SK-N-SH treated with all-trans-retinoic acid at 6 μM for 48 hours (cell line): ENCODE data around the gene PRKAR1B.

Experiments
- TOX ChIP-seq: fragments of 250-450 bp; sonication (Bioruptor Pico); IDR thresholded peaks from 2 replicates; pipeline ENCODE4 v1.8.0; 2021; ENCODE audit warnings: mild to moderate bottlenecking, moderate library complexity, borderline replicate concordance
- TF ChIP-seq, protein P1 (sequence below): fragments of 250-450 bp; sonication (Bioruptor Pico); IDR thresholded peaks from 2 replicates; pipeline ENCODE4 v1.8.0; 2020; ENCODE audit warnings: mild to moderate bottlenecking, moderate library complexity, borderline replicate concordance
- TF ChIP-seq, protein P2 (sequence below): fragments of 250-450 bp; sonication (Bioruptor Pico); IDR thresholded peaks from 2 replicates; pipeline ENCODE4 v1.5.0; 2020; ENCODE audit warnings: mild to moderate bottlenecking, moderate library complexity
- TF ChIP-seq, protein P3 (sequence below): fragments of 250-450 bp; sonication (Bioruptor Pico); IDR thresholded peaks from 2 replicates; pipeline ENCODE4 v1.5.1; 2020; ENCODE audit warnings: low read depth, mild to moderate bottlenecking, moderate library complexity

DNA sequence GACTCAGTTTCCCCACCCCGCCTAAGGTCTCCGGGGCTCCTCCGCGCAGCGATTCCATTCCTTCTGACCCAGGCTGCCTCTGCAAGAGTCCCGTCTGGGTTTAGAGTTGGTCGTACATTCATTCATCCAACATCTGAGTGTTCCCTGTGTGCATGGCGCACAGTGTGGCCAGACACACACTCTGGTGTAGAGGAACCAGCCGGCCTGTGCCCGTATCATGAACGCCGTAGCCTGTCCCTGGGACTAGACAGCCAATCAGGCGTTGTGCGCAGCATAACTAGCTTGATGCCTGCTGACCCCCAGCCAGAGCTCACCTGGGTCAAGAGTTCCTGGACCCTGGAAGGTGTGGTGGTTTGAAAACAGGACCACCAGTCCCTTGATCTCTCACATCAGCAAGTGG is 186.5 kb downstream of the PRKAR1B start:
- TF ChIP-seq, protein P1, sequence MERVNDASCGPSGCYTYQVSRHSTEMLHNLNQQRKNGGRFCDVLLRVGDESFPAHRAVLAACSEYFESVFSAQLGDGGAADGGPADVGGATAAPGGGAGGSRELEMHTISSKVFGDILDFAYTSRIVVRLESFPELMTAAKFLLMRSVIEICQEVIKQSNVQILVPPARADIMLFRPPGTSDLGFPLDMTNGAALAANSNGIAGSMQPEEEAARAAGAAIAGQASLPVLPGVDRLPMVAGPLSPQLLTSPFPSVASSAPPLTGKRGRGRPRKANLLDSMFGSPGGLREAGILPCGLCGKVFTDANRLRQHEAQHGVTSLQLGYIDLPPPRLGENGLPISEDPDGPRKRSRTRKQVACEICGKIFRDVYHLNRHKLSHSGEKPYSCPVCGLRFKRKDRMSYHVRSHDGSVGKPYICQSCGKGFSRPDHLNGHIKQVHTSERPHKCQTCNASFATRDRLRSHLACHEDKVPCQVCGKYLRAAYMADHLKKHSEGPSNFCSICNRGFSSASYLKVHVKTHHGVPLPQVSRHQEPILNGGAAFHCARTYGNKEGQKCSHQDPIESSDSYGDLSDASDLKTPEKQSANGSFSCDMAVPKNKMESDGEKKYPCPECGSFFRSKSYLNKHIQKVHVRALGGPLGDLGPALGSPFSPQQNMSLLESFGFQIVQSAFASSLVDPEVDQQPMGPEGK (CRISPR knock-in tag): no peak
- TF ChIP-seq, protein P2, sequence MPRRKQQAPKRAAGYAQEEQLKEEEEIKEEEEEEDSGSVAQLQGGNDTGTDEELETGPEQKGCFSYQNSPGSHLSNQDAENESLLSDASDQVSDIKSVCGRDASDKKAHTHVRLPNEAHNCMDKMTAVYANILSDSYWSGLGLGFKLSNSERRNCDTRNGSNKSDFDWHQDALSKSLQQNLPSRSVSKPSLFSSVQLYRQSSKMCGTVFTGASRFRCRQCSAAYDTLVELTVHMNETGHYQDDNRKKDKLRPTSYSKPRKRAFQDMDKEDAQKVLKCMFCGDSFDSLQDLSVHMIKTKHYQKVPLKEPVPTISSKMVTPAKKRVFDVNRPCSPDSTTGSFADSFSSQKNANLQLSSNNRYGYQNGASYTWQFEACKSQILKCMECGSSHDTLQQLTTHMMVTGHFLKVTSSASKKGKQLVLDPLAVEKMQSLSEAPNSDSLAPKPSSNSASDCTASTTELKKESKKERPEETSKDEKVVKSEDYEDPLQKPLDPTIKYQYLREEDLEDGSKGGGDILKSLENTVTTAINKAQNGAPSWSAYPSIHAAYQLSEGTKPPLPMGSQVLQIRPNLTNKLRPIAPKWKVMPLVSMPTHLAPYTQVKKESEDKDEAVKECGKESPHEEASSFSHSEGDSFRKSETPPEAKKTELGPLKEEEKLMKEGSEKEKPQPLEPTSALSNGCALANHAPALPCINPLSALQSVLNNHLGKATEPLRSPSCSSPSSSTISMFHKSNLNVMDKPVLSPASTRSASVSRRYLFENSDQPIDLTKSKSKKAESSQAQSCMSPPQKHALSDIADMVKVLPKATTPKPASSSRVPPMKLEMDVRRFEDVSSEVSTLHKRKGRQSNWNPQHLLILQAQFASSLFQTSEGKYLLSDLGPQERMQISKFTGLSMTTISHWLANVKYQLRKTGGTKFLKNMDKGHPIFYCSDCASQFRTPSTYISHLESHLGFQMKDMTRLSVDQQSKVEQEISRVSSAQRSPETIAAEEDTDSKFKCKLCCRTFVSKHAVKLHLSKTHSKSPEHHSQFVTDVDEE (CRISPR knock-in tag): no peak
- TF ChIP-seq, protein P3, sequence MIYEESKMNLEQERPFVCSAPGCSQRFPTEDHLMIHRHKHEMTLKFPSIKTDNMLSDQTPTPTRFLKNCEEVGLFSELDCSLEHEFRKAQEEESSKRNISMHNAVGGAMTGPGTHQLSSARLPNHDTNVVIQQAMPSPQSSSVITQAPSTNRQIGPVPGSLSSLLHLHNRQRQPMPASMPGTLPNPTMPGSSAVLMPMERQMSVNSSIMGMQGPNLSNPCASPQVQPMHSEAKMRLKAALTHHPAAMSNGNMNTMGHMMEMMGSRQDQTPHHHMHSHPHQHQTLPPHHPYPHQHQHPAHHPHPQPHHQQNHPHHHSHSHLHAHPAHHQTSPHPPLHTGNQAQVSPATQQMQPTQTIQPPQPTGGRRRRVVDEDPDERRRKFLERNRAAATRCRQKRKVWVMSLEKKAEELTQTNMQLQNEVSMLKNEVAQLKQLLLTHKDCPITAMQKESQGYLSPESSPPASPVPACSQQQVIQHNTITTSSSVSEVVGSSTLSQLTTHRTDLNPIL: no peak
- TF ChIP-seq TOX (CRISPR knock-in tag): no peak
